ENCODE measurements around the gene CERS1.

The CERS1 gene

GRCh38 chr19:18849838-18850400 lies 46.0 kb downstream of the CERS1 start:
- DNase-seq (ENCODE audit: insufficient read length) (peak; percentile 75), FAIRE-seq (peak; percentile 90)
- TF ChIP-seq TAF1 (IDR thresholded peaks at IDR 0.05; ENCODE audit: borderline replicate concordance, low read depth, low read length) (no peak), POLR2AphosphoS5 (IDR thresholded peaks at IDR 0.05; ENCODE audit: low read depth, low read length) (no peak), POLR2A (IDR thresholded peaks at IDR 0.05; ENCODE audit: low read depth, low read length) (no peak)

DNA sequence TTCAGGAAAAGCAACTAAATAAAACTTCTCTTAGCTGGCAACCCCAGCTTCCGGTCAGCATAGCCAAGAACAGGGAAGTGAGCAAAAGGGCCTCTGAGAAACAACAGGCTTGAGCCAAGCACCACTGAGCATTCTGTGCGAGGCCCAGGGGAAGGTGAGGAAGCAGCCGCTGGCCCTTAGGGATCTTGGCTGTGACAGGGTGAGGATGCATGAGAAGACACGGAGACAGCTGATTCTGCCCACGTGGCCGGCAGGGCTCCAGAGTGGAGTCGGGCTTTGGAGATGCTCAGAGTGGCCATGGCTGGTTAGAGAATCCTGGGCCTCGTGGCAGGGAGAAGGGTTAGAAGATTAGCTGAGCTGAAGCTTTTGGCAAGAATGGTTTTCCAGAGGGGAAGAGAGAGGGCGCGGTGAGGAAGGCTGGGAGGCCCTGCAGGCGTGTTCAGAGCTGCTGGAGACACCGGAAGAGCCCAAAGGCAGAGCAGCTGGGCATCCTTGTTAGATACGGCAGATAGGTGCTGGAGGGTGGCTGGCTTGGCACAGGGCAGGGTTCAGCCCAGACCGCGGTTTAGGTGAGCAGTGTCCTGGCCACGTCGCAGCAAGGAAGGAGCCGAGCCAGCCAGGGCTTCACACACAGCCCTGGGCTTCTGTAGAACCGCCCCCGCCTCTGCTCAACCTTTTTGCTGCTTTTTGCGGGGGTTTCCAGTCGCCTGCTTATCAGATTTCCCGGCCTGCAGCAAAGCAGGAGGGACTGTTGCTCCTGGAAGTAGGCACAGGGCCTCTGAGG lies 46.9 kb downstream of the CERS1 start:
- FAIRE-seq (peak; percentile 94), DNase-seq (ENCODE audit: insufficient read length) (no peak)
- TF ChIP-seq POLR2A (IDR thresholded peaks at IDR 0.05; ENCODE audit: low read depth, low read length), result peak; percentile 41; the same call in 1 of the 2 replicates
- TF ChIP-seq POLR2AphosphoS5 (IDR thresholded peaks at IDR 0.05; ENCODE audit: low read depth, low read length), result no peak

DNA sequence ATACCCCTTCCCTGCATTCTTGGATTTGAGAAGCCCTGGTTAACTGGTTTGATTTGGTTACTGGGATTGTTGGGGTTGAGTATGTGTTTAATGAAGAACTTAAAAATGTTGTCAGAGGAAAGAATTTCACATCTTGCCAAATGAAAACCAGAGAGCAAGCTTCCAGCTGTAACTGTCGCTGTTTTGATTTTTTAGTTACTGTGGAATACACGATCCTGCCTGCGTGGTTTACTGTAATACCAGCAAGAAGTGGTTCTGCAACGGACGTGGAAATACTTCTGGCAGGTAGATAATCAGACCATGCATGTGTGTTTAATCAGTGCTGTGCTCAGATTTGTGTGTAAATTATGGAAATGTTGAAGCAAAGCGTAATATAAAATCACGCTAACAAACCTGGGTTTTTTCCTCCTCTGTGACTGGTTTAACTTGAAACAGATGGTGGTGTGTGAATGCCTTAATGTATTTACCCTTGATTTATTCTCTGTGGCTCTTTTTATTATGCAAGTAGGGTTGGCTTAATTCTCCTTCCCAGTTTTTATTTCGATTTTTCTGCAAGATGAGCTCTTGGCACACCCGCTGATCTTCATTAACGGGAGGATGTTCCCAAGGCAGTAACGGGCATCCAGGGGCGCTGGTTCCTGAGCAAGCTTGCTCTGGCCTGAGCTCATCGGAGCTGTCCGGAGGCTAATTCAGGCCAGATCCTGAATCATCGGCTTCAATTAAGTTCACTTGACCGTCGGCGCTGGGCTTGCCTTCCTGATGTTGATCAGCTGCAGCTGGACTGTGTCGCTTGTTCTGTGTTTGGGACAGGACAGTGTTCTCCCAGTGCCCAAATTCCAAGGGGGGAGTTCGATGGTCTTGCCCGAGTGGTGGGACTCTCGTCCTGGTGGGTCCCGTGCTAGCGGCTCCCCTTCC lies 48.2 kb downstream of the CERS1 start:
- TF ChIP-seq POLR2A (IDR thresholded peaks at IDR 0.05; ENCODE audit: low read depth, low read length), result no peak
- DNase-seq (ENCODE audit: insufficient read length) (no peak), FAIRE-seq (peak; percentile 68)

GRCh38 chr19:18846862-18847548 lies 49.0 kb downstream of the CERS1 start:
- TF ChIP-seq TAF1 (IDR thresholded peaks at IDR 0.05; ENCODE audit: borderline replicate concordance, low read depth, low read length) (no peak), POLR2AphosphoS5 (IDR thresholded peaks at IDR 0.05; ENCODE audit: low read depth, low read length) (no peak), POLR2A (IDR thresholded peaks at IDR 0.05; ENCODE audit: low read depth, low read length) (no peak)
- FAIRE-seq (no peak), DNase-seq (ENCODE audit: insufficient read length) (no peak)

DNA sequence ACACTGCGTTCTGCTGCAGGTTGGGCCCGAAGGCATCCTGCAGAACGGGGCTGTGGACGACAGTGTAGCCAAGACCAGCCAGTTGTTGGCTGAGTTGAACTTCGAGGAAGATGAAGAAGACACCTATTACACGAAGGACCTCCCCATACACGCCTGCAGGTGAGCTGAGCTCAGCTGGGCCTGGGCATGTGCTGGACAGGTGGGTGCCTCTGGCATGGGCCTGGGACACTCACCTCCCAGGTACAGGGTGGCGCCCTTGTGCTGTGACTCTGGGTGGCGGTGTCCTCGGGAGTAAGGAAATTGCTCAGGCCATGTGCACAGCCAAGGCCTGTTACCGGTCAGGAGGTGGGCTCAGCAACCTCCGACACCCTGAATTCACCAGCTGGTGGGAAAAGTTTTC lies 50.0 kb downstream of the CERS1 start:
- no peak for DNase-seq (ENCODE audit: insufficient read length)
- TF ChIP-seq POLR2AphosphoS5 (IDR thresholded peaks at IDR 0.05; ENCODE audit: low read depth, low read length) (no peak), POLR2A (IDR thresholded peaks at IDR 0.05; ENCODE audit: low read depth, low read length) (no peak), TAF1 (IDR thresholded peaks at IDR 0.05; ENCODE audit: borderline replicate concordance, low read depth, low read length) (no peak)
- FAIRE-seq, result no peak

GRCh38 chr19:18844806-18845329 lies 51.1 kb downstream of the CERS1 start:
- TF ChIP-seq POLR2A (IDR thresholded peaks at IDR 0.05; ENCODE audit: low read depth, low read length) (no peak), TAF1 (IDR thresholded peaks at IDR 0.05; ENCODE audit: borderline replicate concordance, low read depth, low read length) (no peak), POLR2AphosphoS5 (IDR thresholded peaks at IDR 0.05; ENCODE audit: low read depth, low read length) (no peak)
- no peak for FAIRE-seq
- DNase-seq (ENCODE audit: insufficient read length), result no peak

DNA sequence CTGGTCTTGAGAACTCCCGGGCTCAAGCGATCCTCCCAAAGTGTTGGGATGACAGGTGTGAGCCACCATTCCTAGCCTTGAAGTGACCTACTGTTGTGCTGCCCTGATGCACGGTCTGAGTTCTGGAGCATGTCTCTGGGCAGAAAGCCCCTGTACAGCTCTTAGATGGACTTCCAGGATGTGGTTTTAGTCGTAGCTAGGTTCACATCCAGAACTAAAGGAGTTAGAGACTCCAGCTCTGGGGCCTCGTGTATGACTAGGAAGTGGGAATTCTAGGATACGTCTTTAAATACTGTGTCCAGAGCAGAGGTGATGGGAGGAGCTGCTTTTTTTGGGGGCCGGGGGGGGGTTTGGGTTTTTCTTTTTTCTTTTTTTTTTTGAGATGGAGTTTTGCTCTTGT lies 52.0 kb downstream of the CERS1 start:
- FAIRE-seq, result no peak
- no peak for TF ChIP-seq POLR2A (IDR thresholded peaks at IDR 0.05; ENCODE audit: low read depth, low read length)
- DNase-seq (ENCODE audit: insufficient read length), result no peak

DNA sequence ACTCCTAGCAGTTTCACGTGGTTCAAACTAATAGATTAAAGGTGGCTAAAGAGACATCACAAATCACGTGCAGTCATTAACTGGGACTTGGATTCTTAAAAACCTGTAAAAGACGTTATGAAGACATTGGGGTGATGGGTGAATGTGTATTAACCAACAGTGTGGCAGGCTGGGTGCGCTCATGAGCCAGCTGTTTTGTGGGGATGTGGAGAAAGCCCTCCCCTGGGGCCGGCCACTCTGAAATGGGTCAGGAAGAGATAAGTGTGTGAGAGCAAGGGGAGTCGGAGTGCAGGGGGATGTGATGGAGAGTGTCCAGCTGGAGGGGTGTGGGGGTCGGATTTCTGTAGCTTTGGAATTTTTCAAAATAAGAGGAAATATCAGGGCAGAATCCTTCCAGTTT lies 53.8 kb downstream of the CERS1 start:
- DNase-seq (ENCODE audit: insufficient read length), result peak; percentile 5
- TF ChIP-seq POLR2A (IDR thresholded peaks at IDR 0.05; ENCODE audit: low read depth, low read length) (peak; percentile 21; the same call in 1 of the 2 replicates), TAF1 (IDR thresholded peaks at IDR 0.05; ENCODE audit: borderline replicate concordance, low read depth, low read length) (no peak), POLR2AphosphoS5 (IDR thresholded peaks at IDR 0.05; ENCODE audit: low read depth, low read length) (no peak)
- no peak for FAIRE-seq

DNA sequence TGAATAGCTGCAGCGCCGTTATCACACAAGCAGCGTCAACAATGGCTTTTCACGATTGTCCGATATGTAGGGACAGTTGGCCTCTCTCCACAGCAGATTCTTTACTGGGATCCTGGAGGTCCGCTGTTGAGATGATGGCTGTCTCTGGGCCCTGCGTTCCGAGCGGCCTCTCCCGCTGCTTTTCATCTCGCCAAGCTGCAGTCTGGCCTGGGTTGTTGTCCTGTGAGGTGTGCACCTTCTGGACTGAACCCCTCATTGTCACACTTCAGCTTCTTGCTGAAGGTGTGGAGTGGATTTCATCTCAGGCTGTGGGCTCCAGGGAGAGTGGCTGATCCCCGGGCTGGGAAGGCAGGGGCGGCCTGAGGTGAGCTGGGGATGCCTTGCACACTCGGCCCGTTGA lies 54.6 kb downstream of the CERS1 start:
- DNase-seq (ENCODE audit: insufficient read length), result peak; percentile 9
- FAIRE-seq, result no peak
- no peak for TF ChIP-seq POLR2A (IDR thresholded peaks at IDR 0.05; ENCODE audit: low read depth, low read length)
- no peak for TF ChIP-seq TAF1 (IDR thresholded peaks at IDR 0.05; ENCODE audit: borderline replicate concordance, low read depth, low read length)
- no peak; the same call in 1 of the 2 replicates for TF ChIP-seq POLR2AphosphoS5 (IDR thresholded peaks at IDR 0.05; ENCODE audit: low read depth, low read length)

DNA sequence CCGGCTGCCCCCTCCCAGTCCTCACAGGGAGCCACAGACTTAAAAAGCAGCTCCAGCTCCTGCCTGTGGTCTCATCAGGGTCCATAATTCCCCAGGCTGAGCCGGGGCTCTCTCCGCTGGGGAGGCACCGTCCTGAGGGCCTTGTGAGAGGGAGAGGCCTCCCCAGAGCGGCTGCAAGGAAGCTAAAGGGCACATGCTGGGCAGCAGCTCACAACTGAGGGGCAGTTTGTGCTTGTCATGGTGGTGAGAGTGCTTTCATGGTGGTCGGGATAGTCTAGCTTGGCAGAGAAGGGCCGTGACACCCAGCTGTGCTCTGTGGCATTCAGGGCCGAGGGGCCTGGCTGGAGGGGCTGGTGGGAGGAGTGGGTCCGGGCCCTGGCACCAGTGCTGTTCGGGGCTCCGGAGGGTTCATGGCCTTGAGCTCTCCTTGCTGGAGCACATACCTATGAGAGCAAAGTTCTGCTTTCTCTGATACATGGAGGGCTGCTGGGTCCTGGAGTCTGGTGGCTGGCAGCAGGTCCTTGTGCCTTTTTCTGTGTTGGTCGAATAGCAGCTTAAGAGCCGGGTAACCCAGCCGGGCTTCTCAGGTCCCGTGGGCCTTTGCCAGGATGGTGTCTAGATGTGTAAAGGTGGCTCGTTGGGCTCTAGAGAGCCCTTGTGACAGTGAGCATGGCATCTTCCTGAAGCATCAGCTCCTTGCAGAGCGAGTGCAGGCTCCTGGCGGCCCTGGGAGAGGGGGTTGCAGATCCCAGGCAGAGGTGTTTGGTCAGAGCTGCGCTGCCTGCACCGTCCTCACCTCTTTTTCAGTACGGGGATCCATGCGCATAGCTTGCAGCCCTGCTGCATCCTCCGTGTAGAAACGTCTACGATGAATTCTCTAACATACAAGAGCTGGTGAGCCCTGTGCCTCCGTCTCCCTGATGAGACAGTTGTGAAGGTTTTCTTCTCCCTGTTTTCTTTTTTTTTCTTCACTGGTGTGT lies 55.4 kb downstream of the CERS1 start:
- FAIRE-seq, result no peak
- no peak for TF ChIP-seq POLR2A (IDR thresholded peaks at IDR 0.05; ENCODE audit: low read depth, low read length)
- TF ChIP-seq TAF1 (IDR thresholded peaks at IDR 0.05; ENCODE audit: borderline replicate concordance, low read depth, low read length), result no peak
- TF ChIP-seq POLR2AphosphoS5 (IDR thresholded peaks at IDR 0.05; ENCODE audit: low read depth, low read length), result no peak; the same call in 1 of the 2 replicates

More for the DNA sequence above, 55.4 kb downstream of the CERS1 start:
- peak; percentile 17 for DNase-seq (ENCODE audit: insufficient read length)
